K562 (cell line): ENCODE results near the gene CMIP. TPM values are rescaled to one million over a fixed set of nuclear protein-coding genes. Genes with fewer than 3 reads are reported as not detected.

Experiments
- ATAC-seq: fragments of 200-7000 bp; cut with Tn5 transposase; 3 replicates; pipeline ENCODE4 v1.9.1; 2020; ENCODE audit warnings: moderate library complexity
- BruUV-seq: library from RNA; stranded (reverse); fragments of 400-500 nt; replicated peaks from 2 replicates; lab custom pipeline; 2021; lab: Mats Ljungman, UMichigan
- CTCF ChIA-PET: fragments of 300-600 bp; formaldehyde crosslinking; extraction: SDS; loops from one replicate; lab custom pipeline; 2021; ENCODE audit warnings: low intra/inter-chr PET ratio; lab: Yijun Ruan, JAX
- POLR2A ChIA-PET: fragments of 300-600, 350-650 bp; sonication (Branson Sonifier 250); formaldehyde crosslinking; extraction: SDS; loops from one replicate; lab custom pipeline; 2021; ENCODE audit warnings: antibody characterized with exemption, inconsistent platforms; lab: Yijun Ruan, JAX
- DNase-seq, 4 experiments: peaks; one replicate each; pipeline versions ENCODE4 v3.0.0 to v3.0.0-alpha.2; 2011 to 2018; ENCODE audit warnings: low spot score in 3 of 4, mixed read lengths in 3 of 4; ENCODE audit errors: extremely low read depth in 1 of 4
- FAIRE-seq: peaks from 2 replicates; lab custom pipeline; 2011; peaks lifted over from hg19 to GRCh38; lab: Jason Lieb, UNC
- H2AFZ ChIP-seq: 2 replicates; pipeline ENCODE4 v1.6.0; 2011; ENCODE audit warnings: low read depth, low read length, control low read depth, inconsistent platforms
- H3K27ac ChIP-seq: fragments of 200-600 bp; 3 replicates; pipeline ENCODE4 v1.8.0; 2011; ENCODE audit warnings: low read depth, mild to moderate bottlenecking, control low read depth, inconsistent platforms, low read length, moderate library complexity, mixed read lengths; ENCODE audit errors: extremely low read depth
- H3K27me3 ChIP-seq, 2 experiments: fragments of 300-600 bp in 1 of 2; 2 replicates in 1 of 2; 3 replicates in 1 of 2; pipeline versions ENCODE4 v1.6.0 to v1.8.0; 2011; ENCODE audit warnings: inconsistent platforms in 2 of 2, low read length in 2 of 2, mild to moderate bottlenecking in 1 of 2, mixed read lengths in 1 of 2, moderate library complexity in 1 of 2; ENCODE audit not compliant: control insufficient read depth in 2 of 2, insufficient read depth in 2 of 2
- H3K36me3 ChIP-seq: fragments of 300-600 bp; 3 replicates; pipeline ENCODE4 v1.8.0; 2011; ENCODE audit warnings: mild to moderate bottlenecking, low read length, inconsistent platforms; ENCODE audit not compliant: control insufficient read depth, insufficient read depth
- H3K4me1 ChIP-seq, 2 experiments: fragments of 200-600 bp in 1 of 2; replicated peaks in 1 of 2; 2 replicates in 1 of 2; 3 replicates in 1 of 2; pipeline versions ENCODE4 v1.5.1 to v1.8.0; 2011; ENCODE audit warnings: inconsistent platforms in 2 of 2, low read length in 2 of 2, mild to moderate bottlenecking in 1 of 2, mixed read lengths in 1 of 2, moderate library complexity in 1 of 2; ENCODE audit not compliant: control insufficient read depth in 2 of 2, insufficient read depth in 2 of 2
- H3K4me2 ChIP-seq: 2 replicates; pipeline ENCODE4 v1.6.1; 2011; ENCODE audit warnings: low read length, control low read depth, inconsistent platforms, mixed read lengths; ENCODE audit not compliant: insufficient read depth
- H3K4me3 ChIP-seq: fragments of 200-600 bp; sonication (generic), shearing (Covaris generic); 2 replicates; pipeline ENCODE4 v1.5.1; 2016; ENCODE audit warnings: control low read depth, inconsistent platforms
- H3K79me2 ChIP-seq: fragments of 200-600 bp; 3 replicates; pipeline ENCODE4 v1.8.0; 2011; ENCODE audit warnings: low read length, inconsistent platforms; ENCODE audit not compliant: control insufficient read depth, insufficient read depth
- H3K9ac ChIP-seq, 2 experiments: 2 replicates each; pipeline versions ENCODE4 v1.6.0 to v1.6.1; 2011; ENCODE audit warnings: low read depth in 2 of 2, low read length in 2 of 2, control low read depth in 1 of 2, inconsistent platforms in 1 of 2, mild to moderate bottlenecking in 1 of 2, mixed read lengths in 1 of 2; ENCODE audit not compliant: insufficient read depth in 1 of 2
- H3K9me1 ChIP-seq: one replicate; pipeline ENCODE4 v1.6.0; 2011; ENCODE audit warnings: inconsistent platforms, mild to moderate bottlenecking, low read length, moderate library complexity; ENCODE audit not compliant: control insufficient read depth, insufficient read depth
- H3K9me3 ChIP-seq: replicated peaks from 2 replicates; pipeline ENCODE4 v1.5.1; 2011; ENCODE audit warnings: low read depth, low read length, inconsistent platforms; ENCODE audit not compliant: control insufficient read depth, insufficient read depth
- H4K20me1 ChIP-seq: replicated peaks from 2 replicates; pipeline ENCODE4 v1.6.1; 2011; ENCODE audit warnings: low read length, inconsistent platforms, mixed read lengths; ENCODE audit not compliant: control insufficient read depth, insufficient read depth
- PRDM10 ChIP-seq: fragments of 450-650 bp; IDR thresholded peaks from 2 replicates; pipeline ENCODE4 v1.6.1; 2018; ENCODE audit not compliant: partially characterized antibody
- RERE ChIP-seq: sonication (generic); formaldehyde crosslinking; IDR thresholded peaks from 2 replicates; pipeline ENCODE4 v1.8.0; 2023; ENCODE audit warnings: missing genetic modification reagents, mild to moderate bottlenecking, borderline replicate concordance
- WGBS: fragments of 100-300 bp; shearing (Covaris generic); methylation state at CpG from one replicate; pipeline ENCODE4 v1.1.6; 2016; ENCODE audit warnings: low coverage, mixed read lengths; ENCODE audit not compliant: insufficient coverage; ENCODE audit errors: missing lambda C conversion rate; 5-methylcytosine and 5-hydroxymethylcytosine counted together
- in situ Hi-C: fragments of 300-500 bp; cut with MboI; formaldehyde crosslinking; loops from 4 replicates; pipeline ENCODE4 v1.15.0; 2018; ENCODE audit warnings: inconsistent platforms, mixed read lengths
- intact Hi-C: fragments of 100-400 bp; cut with micrococcal nuclease; formaldehyde crosslinking; loops from 2 replicates; pipeline ENCODE4 v1.14.2; 2022
- polyA plus RNA-seq, 8 experiments: library from polyadenylated mRNA; depleted of rRNA in 4 of 8; stranded (reverse) in 5 of 8; unstranded in 3 of 8; fragments of >200 nt; fragmentation: Nextera tagmentation in 2 of 8; fragmentation: Illumina TruSeq in 1 of 8; extraction: Ambion mirVana in 2 of 8; extraction: Trizol in 1 of 8; gene quantifications; 2 replicates each; pipeline versions ENCODE4 v1.2.1 to v1.2.3, GENCODE V29; 2011 to 2014; ENCODE audit warnings: inconsistent platforms in 1 of 8, missing spikeins in 1 of 8
- total RNA-seq, 7 experiments: library from RNA; depleted of rRNA in 6 of 7; stranded (reverse); fragments of >200 nt in 6 of 7; fragmentation: Illumina TruSeq in 2 of 7; extraction: Trizol in 2 of 7; gene quantifications; 2 replicates each; pipeline versions ENCODE4 v1.2.1 to v1.2.3, GENCODE V29; 2011 to 2021; ENCODE audit warnings: low replicate concordance in 1 of 7

CMIP gene
- total and polyA plus RNA-seq, 9 of the 15 experiments (the other 6 are each of a cell fraction or from before 2014, with no cell fraction given), result 0.94 to 82.5 (median 10.3) TPM

- H2AFZ ChIP-seq, result no peak overlapping the region
- peaks cover 26% of the 10 kb centered on the region; the same call in 1 of the 2 replicates for H4K20me1 ChIP-seq
- peaks cover 42% of the 10 kb centered on the region for H3K79me2 ChIP-seq
- no peaks in the 10 kb centered on the region for H3K9me3 ChIP-seq
- CTCF ChIA-PET, result no interaction called here
- ATAC-seq (no peak; the same call in 2 of the 3 replicates), DNase-seq (no peak), FAIRE-seq (no peak)
- H3K9me1 ChIP-seq, result no peaks in the 10 kb centered on the region
- TF ChIP-seq PRDM10 (peak; percentile 53), RERE (CRISPR knock-in tag) (no peak)
- H3K4me1 ChIP-seq, result peaks cover 0 to 12% of the 10 kb centered on the region in 2 experiments; a peak in 2 of 5 replicates
- H3K9ac ChIP-seq, result peak overlapping the region in 1 of 2 experiments; percentile 64; a peak in 2 of 4 replicates
- no peak overlapping the region for H3K27ac ChIP-seq
- no peak overlapping the region for H3K4me2 ChIP-seq
- in situ Hi-C loops (no loop called here), intact Hi-C loops (no loop called here)
- WGBS, result 49% methylated on average over 9 of the region's 9 CpGs
- POLR2A ChIA-PET, result interaction anchor here (0.6 to 2.4 kb wide), 4 partner anchors 16 to 149 kb away, joined by 3 to 6 read pairs (median 4); no protein-coding TSS in a partner anchor
- H3K36me3 ChIP-seq, result no peaks in the 10 kb centered on the region
- no peak overlapping the region for H3K4me3 ChIP-seq
- BruUV-seq, result no TSS peak
- no peaks in the 10 kb centered on the region for H3K27me3 ChIP-seq
These were observed 156.4 kb downstream of the CMIP start for GRCh38 chr16:81601008-81601428.
